Urinary bladder (tissue), 4 donors: ENCODE data around the gene GPR89A. TPM values are rescaled to one million over a fixed set of nuclear protein-coding genes. Genes with fewer than 3 reads are reported as not detected.
"Not testable (repeated sequence)": the region's sequence is repeated elsewhere in the genome, so short reads cannot be mapped to it uniquely, and the experiment has no call there.

Experiments used
- DNase-seq: peaks from one replicate; pipeline ENCODE4 v3.0.0-alpha.2; 2015; ENCODE audit errors: extremely low spot score
- H3K27ac ChIP-seq: one replicate; pipeline ENCODE4 v1.5.1; 2013; ENCODE audit warnings: low read depth, mild to moderate bottlenecking, moderate library complexity
- H3K36me3 ChIP-seq: one replicate; pipeline ENCODE4 v1.6.1; 2013; ENCODE audit warnings: mild to moderate bottlenecking, moderate library complexity; ENCODE audit not compliant: insufficient read depth
- H3K4me1 ChIP-seq: one replicate; pipeline ENCODE4 v1.6.1; 2013; ENCODE audit warnings: mild to moderate bottlenecking, moderate library complexity; ENCODE audit not compliant: insufficient read depth
- H3K4me3 ChIP-seq: one replicate; pipeline ENCODE4 v1.5.1; 2013; ENCODE audit warnings: low read depth, low read length
- WGBS: extraction: QIAGEN DNeasy Blood & Tissue Kit; methylation state at CpG from one replicate; pipeline ENCODE4 v1.1.7; 2013; 5-methylcytosine and 5-hydroxymethylcytosine counted together
- polyA plus RNA-seq: library from polyadenylated mRNA; stranded (reverse); fragments of 200-250 nt; gene quantifications from one replicate; pipeline ENCODE4 v1.2.3, GENCODE V29; 2013
- total RNA-seq: library from RNA; depleted of rRNA; stranded (reverse); fragments of >200 nt; gene quantifications from one replicate; pipeline ENCODE4 v1.2.3, GENCODE V29; 2014
- donor health status: healthy with polysubstance abuse.
- donor health status: healthy.

Gene GPR89A
- total and polyA plus RNA-seq, 2 donors, result 11.6 to 45.5 TPM

DNA sequence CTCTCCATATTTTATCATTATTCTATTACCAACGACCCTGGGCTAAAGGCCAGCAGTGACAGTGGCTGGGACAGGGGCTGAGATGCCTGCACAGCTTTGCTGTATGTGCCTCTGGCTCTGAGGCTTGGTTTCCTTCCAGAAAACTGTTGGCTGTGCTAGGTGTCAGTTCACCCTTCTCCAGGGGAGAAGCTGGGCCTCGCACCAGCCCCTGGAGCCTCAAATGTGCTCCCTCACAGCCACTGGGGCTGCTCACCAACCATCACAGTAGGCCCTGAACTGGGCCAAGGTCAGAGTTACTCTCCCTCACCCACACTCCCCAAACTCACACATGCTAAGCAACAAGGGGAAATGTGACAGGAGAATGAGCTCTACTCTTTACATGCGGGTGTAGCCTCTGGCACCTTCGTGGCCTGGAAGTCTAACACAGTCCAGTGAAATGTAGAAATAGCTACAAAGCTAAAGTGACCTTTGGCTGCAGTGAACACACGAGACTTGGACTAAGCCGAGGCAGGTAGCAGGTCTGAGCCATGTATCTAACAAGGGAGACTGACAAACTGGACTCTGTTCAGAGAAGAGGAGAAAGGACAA lies 106.8 kb downstream of the GPR89A start:
- Histone ChIP-seq H3K4me1 (no peaks in the 10 kb centered on the region), H3K27ac (no peak overlapping the region), H3K4me3 (no peak overlapping the region), H3K36me3 (no peaks in the 10 kb centered on the region)
- no peak for DNase-seq
- 68% methylated on average over 6 of the region's 6 CpGs for WGBS

DNA sequence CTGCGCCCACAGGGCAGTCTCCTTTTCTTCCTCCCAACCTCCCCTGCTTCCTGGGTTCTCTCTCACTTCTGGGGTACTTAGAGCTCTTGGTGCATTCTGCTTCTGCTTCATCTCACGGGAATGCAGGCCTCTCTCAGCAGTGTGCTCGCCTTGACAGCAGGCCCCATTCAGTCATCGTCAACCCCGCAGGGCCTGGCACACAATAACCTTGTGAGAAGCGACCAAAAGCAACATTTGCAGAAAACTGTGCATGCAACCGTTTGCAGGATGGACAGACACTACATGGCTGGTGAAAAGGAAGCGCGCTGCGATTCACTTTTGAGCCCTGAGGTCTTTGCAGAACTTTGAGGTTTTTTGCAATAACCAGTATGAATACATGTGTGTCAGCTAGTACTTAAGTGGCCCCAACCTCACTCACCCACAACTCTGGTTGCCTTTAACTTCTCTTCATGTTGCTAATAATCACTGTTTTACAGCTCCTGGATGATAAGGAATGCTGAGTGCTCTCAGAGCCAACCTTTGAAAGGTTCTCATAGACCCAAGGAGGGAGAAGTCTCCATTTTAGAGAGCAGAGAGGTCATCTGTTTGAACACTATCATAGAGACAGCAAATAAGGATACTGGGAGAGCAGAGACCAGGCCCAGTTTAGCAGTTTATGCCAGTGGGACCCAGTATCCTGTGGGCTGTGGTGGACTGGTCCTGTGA lies 109.0 kb downstream of the GPR89A start:
- Histone ChIP-seq H3K4me1 (no peaks in the 10 kb centered on the region), H3K4me3 (no peak overlapping the region), H3K27ac (no peak overlapping the region), H3K36me3 (no peaks in the 10 kb centered on the region)
- WGBS, result 73% methylated on average over 10 of the region's 10 CpGs
- no peak for DNase-seq

DNA sequence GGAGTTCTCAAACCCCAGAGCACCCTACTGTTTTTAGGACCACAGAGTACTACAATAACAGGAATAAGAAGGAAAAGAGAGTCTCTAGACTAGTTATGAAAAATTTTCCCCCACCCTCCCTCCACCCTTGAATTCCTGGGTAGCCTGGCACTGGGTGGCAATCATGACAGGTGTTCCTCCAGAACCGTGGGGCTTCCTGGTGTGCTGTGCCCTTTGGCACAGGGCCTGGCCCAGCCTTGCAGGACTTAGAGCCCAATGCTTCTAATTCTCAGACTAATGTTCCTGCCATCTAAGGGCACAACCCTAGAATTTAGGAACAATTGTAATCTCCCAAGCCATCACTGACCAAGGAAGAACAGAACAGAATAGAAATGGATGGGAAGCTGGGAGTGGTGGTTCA lies 110.0 kb downstream of the GPR89A start:
- DNase-seq, result no peak
- Histone ChIP-seq H3K4me3 (no peak overlapping the region), H3K27ac (no peak overlapping the region), H3K36me3 (no peaks in the 10 kb centered on the region), H3K4me1 (no peaks in the 10 kb centered on the region)
- WGBS, result 74% methylated on average over 1 of the region's 1 CpG

DNA sequence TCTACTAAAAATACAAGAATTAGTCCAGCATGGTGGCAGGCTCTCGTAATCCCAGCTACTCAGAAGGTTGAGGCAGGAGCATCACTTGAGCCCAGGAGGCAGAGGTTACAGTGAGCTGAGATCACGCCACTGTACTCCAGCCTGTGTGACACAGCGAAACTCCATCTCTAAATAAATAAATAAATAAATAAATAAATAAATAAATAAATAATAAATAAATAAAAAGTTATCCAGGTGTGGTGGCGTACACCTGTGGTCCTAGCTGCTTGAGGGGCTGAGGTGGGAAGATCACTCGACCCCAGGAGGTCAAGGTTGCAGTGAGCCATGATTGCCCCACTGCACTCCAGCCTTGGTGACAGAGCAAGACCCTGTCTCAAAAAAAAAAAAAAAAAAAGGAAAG lies 110.7 kb downstream of the GPR89A start:
- H3K4me3 ChIP-seq, DNase-seq, H3K4me1 ChIP-seq, H3K27ac ChIP-seq, H3K36me3 ChIP-seq: not testable (repeated sequence)
- WGBS, result 95% methylated on average over 5 of the region's 5 CpGs

DNA sequence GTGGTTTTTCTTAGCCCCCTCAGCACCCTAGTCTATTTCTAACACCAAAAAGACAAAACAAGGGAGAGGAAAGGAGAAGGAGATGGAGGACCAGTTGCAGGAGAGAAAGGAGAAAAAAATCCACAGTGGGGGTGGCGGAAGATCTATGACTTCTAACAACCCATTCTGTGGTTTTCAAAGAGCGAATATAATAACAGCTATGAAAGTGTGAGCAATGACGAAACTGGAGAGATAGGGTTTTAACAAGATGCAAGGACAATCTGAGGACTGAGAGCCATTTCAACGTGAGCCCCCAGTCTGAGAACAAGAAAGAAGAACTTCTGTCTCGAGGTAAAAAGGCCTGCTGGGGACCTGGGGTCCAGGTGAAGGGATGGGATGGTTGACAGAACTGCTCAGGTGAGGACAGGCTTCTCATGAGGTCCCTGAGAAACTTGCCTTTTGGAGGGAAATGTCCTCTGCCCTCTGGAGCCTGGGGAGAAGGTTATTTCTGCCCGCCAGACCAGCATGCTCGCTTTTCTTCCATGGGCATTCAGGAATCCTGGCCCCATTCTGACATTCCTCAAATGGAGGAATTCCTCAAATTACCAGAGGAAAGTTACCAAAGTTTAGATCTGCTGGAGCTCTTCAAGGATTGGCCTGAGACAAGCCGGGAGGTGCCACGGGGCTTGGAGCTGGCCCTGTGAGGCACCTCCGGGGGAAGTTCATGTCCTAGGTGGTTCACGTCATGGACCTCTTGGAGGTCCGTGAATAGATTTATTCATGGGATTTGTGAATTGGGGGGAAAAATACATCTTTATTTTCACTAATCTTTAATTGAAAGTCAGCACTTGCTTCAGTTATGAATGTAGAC lies 111.7 kb downstream of the GPR89A start, which contains the start of gene CD160:
Gene CD160 (plus strand): TSS at position 270 of the 850 bp plus-strand sequence. CDS start 8,829 bp downstream, outside the sequence.
- Histone ChIP-seq H3K4me3 (peak within 1 kb of the TSS; percentile 2), H3K27ac (no peak within 1 kb of the TSS), H3K4me1 (no peaks in the 10 kb centered on the region), H3K36me3 (no peaks in the 10 kb centered on the region)
- no peak for DNase-seq
- WGBS, result 90% methylated on average over 12 of the region's 12 CpGs

Other genes starting within 250 kb of the GPR89A start
- 4.4 TPM for gene NBPF20, start 182.4 kb upstream of the GPR89A start, total RNA-seq
- gene NBPF20, start 182.4 kb upstream of the GPR89A start, polyA plus RNA-seq, result 1.5 TPM
- gene PDZK1, start 99.4 kb downstream of the GPR89A start, total RNA-seq, result 0.37 TPM
- 0.18 TPM for gene PDZK1, start 99.4 kb downstream of the GPR89A start, polyA plus RNA-seq
- 1.0 TPM for gene CD160, start 111.5 kb downstream of the GPR89A start, total RNA-seq
- 0.25 TPM for gene CD160, start 111.5 kb downstream of the GPR89A start, polyA plus RNA-seq
- gene RNF115, start 216.1 kb downstream of the GPR89A start, total RNA-seq, result 32.4 TPM
- 9.1 TPM for gene RNF115, start 216.1 kb downstream of the GPR89A start, polyA plus RNA-seq
- gene POLR3C, start 216.2 kb downstream of the GPR89A start, total RNA-seq, result 25.6 TPM
- gene POLR3C, start 216.2 kb downstream of the GPR89A start, polyA plus RNA-seq, result 23.5 TPM
- gene NUDT17, start 237.6 kb downstream of the GPR89A start, total RNA-seq, result 5.9 TPM
- gene NUDT17, start 237.6 kb downstream of the GPR89A start, polyA plus RNA-seq, result 5.0 TPM